Measurements from ENCODE around the gene TRIP12.
A peak's percentile ranks its signal among the peaks of the same experiment; 100 is the strongest.

Gene TRIP12

DNA sequence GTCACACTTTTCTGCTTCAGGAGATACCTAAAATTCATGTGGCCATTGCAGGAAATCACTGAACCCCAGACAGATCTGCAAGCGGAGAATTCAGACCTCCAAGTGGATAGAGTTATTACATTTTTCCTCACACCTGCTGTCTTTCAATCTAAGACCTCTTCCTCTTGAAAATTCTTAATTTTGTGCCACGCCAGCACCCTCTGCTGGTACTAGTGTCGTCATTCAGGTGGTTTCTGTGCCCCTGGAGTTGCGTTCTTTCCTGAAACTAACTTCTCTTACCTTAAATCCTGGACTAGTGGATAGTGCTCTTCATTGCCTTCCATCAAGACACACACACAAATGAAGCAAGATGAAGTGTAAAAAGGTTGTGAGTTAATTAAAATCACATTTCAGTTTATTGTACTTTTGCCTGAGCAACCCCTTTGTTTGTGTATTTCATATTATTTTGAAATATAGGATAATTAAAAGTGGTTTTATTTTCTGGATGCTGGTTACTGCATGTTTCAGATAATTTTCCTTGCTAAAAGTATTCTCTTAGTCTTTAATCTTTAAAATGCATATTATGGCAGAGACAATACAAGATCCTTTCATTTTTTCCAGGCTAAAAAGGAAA lies 205.8 kb downstream of the TRIP12 start:
- H3K4me1 ChIP-seq (ENCODE audit: control insufficient read depth, insufficient read depth, low read length), result peaks cover 3% of the 10 kb centered on the region; the same call in 1 of the 2 replicates
- TF ChIP-seq ZNF544 (tag by site-specific recombination; IDR thresholded peaks at IDR 0.05), result no peak
- TF ChIP-seq ZNF670 (tag by site-specific recombination; IDR thresholded peaks at IDR 0.05; ENCODE audit: low read depth), result no peak
- TF ChIP-seq ZBTB7A (tag by site-specific recombination; IDR thresholded peaks at IDR 0.05; ENCODE audit: low read depth), result no peak
- no peak for TF ChIP-seq ZNF514 (tag by site-specific recombination; IDR thresholded peaks at IDR 0.05)
- TF ChIP-seq, protein P1, sequence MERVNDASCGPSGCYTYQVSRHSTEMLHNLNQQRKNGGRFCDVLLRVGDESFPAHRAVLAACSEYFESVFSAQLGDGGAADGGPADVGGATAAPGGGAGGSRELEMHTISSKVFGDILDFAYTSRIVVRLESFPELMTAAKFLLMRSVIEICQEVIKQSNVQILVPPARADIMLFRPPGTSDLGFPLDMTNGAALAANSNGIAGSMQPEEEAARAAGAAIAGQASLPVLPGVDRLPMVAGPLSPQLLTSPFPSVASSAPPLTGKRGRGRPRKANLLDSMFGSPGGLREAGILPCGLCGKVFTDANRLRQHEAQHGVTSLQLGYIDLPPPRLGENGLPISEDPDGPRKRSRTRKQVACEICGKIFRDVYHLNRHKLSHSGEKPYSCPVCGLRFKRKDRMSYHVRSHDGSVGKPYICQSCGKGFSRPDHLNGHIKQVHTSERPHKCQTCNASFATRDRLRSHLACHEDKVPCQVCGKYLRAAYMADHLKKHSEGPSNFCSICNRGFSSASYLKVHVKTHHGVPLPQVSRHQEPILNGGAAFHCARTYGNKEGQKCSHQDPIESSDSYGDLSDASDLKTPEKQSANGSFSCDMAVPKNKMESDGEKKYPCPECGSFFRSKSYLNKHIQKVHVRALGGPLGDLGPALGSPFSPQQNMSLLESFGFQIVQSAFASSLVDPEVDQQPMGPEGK (tag by site-specific recombination; IDR thresholded peaks at IDR 0.05), result no peak
- TF ChIP-seq ZNF549 (tag by site-specific recombination; IDR thresholded peaks at IDR 0.05), result no peak
- TF ChIP-seq ZNF571 (tag by site-specific recombination; IDR thresholded peaks at IDR 0.05), result no peak
- no peak for TF ChIP-seq ZNF335 (tag by site-specific recombination; conservative IDR thresholded peaks at IDR 0.05)
- TF ChIP-seq BCL11B (tag by site-specific recombination; IDR thresholded peaks at IDR 0.05; ENCODE audit: low read depth), result no peak
- peak; percentile 61 for TF ChIP-seq ZNF654 (tag by site-specific recombination; IDR thresholded peaks at IDR 0.05; ENCODE audit: low read depth)
- no peak for TF ChIP-seq ZNF302 (tag by site-specific recombination; IDR thresholded peaks at IDR 0.05; ENCODE audit: low read depth)
- TF ChIP-seq ZNF366 (tag by site-specific recombination; conservative IDR thresholded peaks at IDR 0.05), result no peak
- TF ChIP-seq, protein P2, sequence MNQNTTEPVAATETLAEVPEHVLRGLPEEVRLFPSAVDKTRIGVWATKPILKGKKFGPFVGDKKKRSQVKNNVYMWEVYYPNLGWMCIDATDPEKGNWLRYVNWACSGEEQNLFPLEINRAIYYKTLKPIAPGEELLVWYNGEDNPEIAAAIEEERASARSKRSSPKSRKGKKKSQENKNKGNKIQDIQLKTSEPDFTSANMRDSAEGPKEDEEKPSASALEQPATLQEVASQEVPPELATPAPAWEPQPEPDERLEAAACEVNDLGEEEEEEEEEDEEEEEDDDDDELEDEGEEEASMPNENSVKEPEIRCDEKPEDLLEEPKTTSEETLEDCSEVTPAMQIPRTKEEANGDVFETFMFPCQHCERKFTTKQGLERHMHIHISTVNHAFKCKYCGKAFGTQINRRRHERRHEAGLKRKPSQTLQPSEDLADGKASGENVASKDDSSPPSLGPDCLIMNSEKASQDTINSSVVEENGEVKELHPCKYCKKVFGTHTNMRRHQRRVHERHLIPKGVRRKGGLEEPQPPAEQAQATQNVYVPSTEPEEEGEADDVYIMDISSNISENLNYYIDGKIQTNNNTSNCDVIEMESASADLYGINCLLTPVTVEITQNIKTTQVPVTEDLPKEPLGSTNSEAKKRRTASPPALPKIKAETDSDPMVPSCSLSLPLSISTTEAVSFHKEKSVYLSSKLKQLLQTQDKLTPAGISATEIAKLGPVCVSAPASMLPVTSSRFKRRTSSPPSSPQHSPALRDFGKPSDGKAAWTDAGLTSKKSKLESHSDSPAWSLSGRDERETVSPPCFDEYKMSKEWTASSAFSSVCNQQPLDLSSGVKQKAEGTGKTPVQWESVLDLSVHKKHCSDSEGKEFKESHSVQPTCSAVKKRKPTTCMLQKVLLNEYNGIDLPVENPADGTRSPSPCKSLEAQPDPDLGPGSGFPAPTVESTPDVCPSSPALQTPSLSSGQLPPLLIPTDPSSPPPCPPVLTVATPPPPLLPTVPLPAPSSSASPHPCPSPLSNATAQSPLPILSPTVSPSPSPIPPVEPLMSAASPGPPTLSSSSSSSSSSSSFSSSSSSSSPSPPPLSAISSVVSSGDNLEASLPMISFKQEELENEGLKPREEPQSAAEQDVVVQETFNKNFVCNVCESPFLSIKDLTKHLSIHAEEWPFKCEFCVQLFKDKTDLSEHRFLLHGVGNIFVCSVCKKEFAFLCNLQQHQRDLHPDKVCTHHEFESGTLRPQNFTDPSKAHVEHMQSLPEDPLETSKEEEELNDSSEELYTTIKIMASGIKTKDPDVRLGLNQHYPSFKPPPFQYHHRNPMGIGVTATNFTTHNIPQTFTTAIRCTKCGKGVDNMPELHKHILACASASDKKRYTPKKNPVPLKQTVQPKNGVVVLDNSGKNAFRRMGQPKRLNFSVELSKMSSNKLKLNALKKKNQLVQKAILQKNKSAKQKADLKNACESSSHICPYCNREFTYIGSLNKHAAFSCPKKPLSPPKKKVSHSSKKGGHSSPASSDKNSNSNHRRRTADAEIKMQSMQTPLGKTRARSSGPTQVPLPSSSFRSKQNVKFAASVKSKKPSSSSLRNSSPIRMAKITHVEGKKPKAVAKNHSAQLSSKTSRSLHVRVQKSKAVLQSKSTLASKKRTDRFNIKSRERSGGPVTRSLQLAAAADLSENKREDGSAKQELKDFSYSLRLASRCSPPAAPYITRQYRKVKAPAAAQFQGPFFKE (tag by site-specific recombination; IDR thresholded peaks at IDR 0.05; ENCODE audit: borderline replicate concordance), result no peak
- TF ChIP-seq, protein P3, sequence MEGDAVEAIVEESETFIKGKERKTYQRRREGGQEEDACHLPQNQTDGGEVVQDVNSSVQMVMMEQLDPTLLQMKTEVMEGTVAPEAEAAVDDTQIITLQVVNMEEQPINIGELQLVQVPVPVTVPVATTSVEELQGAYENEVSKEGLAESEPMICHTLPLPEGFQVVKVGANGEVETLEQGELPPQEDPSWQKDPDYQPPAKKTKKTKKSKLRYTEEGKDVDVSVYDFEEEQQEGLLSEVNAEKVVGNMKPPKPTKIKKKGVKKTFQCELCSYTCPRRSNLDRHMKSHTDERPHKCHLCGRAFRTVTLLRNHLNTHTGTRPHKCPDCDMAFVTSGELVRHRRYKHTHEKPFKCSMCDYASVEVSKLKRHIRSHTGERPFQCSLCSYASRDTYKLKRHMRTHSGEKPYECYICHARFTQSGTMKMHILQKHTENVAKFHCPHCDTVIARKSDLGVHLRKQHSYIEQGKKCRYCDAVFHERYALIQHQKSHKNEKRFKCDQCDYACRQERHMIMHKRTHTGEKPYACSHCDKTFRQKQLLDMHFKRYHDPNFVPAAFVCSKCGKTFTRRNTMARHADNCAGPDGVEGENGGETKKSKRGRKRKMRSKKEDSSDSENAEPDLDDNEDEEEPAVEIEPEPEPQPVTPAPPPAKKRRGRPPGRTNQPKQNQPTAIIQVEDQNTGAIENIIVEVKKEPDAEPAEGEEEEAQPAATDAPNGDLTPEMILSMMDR (tag by site-specific recombination; IDR thresholded peaks at IDR 0.05), result peak; percentile 36
- ChIA-PET POLR2A (no interaction called here), CTCF (interaction anchor here (0.6 to 3.6 kb wide), 11 partner anchors 10 to 1083 kb away, joined by 3 to 14 read pairs (median 4); no protein-coding TSS in a partner anchor)
- H3K36me3 ChIP-seq (ENCODE audit: control insufficient read depth in 2 of 2, insufficient read depth in 1 of 2, low read length in 2 of 2), result no peaks in the 10 kb centered on the region
- H3K27ac ChIP-seq (ENCODE audit: extremely low read depth, low read depth, low read length), result no peak overlapping the region
- no peak overlapping the region for H3K4me3 ChIP-seq (ENCODE audit: low read depth, low read length)
- H3K9me3 ChIP-seq (ENCODE audit: control insufficient read depth, insufficient read depth, low read depth, low read length), result no peaks in the 10 kb centered on the region
